HEK293 (cell line): ENCODE data around the gene ANAPC2.

Experiments used
- BCL6B ChIP-seq: fragments of 450-650 bp; formaldehyde crosslinking; IDR thresholded peaks from 2 replicates; pipeline ENCODE4 v1.5.1; 2017; ENCODE audit warnings: missing biosample characterization, missing genetic modification characterization
- GFI1B ChIP-seq: fragments of 450-650 bp; formaldehyde crosslinking; IDR thresholded peaks from 2 replicates; pipeline ENCODE4 v1.5.1; 2016; ENCODE audit warnings: missing biosample characterization, missing genetic modification characterization
- GLI4 ChIP-seq: fragments of 450-650 bp; formaldehyde crosslinking; IDR thresholded peaks from 2 replicates; pipeline ENCODE4 v1.5.1; 2016; ENCODE audit warnings: missing biosample characterization, missing genetic modification characterization
- HOXD13 ChIP-seq: sonication (generic); formaldehyde crosslinking; IDR thresholded peaks from 2 replicates; pipeline ENCODE4 v1.8.0; 2022; ENCODE audit warnings: missing genetic modification reagents, borderline replicate concordance
- PRDM1 ChIP-seq: fragments of 450-650 bp; formaldehyde crosslinking; IDR thresholded peaks from 2 replicates; pipeline ENCODE4; 2016; ENCODE audit warnings: missing biosample characterization, missing genetic modification characterization
- REPIN1 ChIP-seq: fragments of 450-650 bp; formaldehyde crosslinking; IDR thresholded peaks from 2 replicates; pipeline ENCODE4 v1.5.1; 2017; ENCODE audit warnings: missing biosample characterization, missing genetic modification characterization, low read depth
- YY1 ChIP-seq: fragments of 450-650 bp; formaldehyde crosslinking; IDR thresholded peaks from 2 replicates; pipeline ENCODE4 v1.5.1; 2018; ENCODE audit warnings: missing biosample characterization, missing genetic modification characterization
- ZBTB17 ChIP-seq: fragments of 450-650 bp; formaldehyde crosslinking; IDR thresholded peaks from 2 replicates; pipeline ENCODE4 v1.5.1; 2016; ENCODE audit warnings: missing biosample characterization, missing genetic modification characterization
- ZBTB44 ChIP-seq: fragments of 450-650 bp; IDR thresholded peaks from 2 replicates; pipeline ENCODE4 v1.5.1; 2018; ENCODE audit warnings: missing biosample characterization, mild to moderate bottlenecking, missing genetic modification characterization
- ZEB2 ChIP-seq: fragments of 450-650 bp; formaldehyde crosslinking; IDR thresholded peaks from 2 replicates; pipeline ENCODE4 v1.5.1; 2016; ENCODE audit warnings: missing biosample characterization, missing genetic modification characterization
- ZFHX2 ChIP-seq: fragments of 450-650 bp; formaldehyde crosslinking; conservative IDR thresholded peaks from 2 replicates; pipeline ENCODE4 v1.5.1; 2016; ENCODE audit warnings: missing biosample characterization, missing genetic modification characterization
- ZNF138 ChIP-seq: fragments of 450-650 bp; formaldehyde crosslinking; IDR thresholded peaks from 2 replicates; pipeline ENCODE4 v1.5.1; 2016; ENCODE audit warnings: missing biosample characterization, missing genetic modification characterization, borderline replicate concordance
- ZNF146 ChIP-seq: fragments of 450-650 bp; formaldehyde crosslinking; IDR thresholded peaks from 2 replicates; pipeline ENCODE4 v1.5.1; 2016; ENCODE audit warnings: missing biosample characterization, missing genetic modification characterization
- ZNF16 ChIP-seq: fragments of 450-650 bp; formaldehyde crosslinking; IDR thresholded peaks from 2 replicates; pipeline ENCODE4 v1.5.1; 2016; ENCODE audit warnings: low read depth, missing biosample characterization, missing genetic modification characterization
- ZNF175 ChIP-seq: fragments of 450-650 bp; formaldehyde crosslinking; IDR thresholded peaks from 2 replicates; pipeline ENCODE4 v1.5.1; 2016; ENCODE audit warnings: missing biosample characterization, missing genetic modification characterization
- ZNF2 ChIP-seq: fragments of 450-650 bp; formaldehyde crosslinking; IDR thresholded peaks from 2 replicates; pipeline ENCODE4 v1.5.1; 2016; ENCODE audit warnings: missing biosample characterization, missing genetic modification characterization
- ZNF23 ChIP-seq: fragments of 450-650 bp; formaldehyde crosslinking; IDR thresholded peaks from 2 replicates; pipeline ENCODE4 v1.5.1; 2016; ENCODE audit warnings: missing biosample characterization, missing genetic modification characterization, borderline replicate concordance
- ZNF239 ChIP-seq: fragments of 450-650 bp; formaldehyde crosslinking; IDR thresholded peaks from 2 replicates; pipeline ENCODE4 v1.5.1; 2016; ENCODE audit warnings: missing biosample characterization, missing genetic modification characterization
- ZNF266 ChIP-seq: fragments of 450-650 bp; formaldehyde crosslinking; IDR thresholded peaks from 2 replicates; pipeline ENCODE4 v1.5.1; 2016; ENCODE audit warnings: missing biosample characterization, missing genetic modification characterization, low read depth
- ZNF324 ChIP-seq: fragments of 450-650 bp; formaldehyde crosslinking; IDR thresholded peaks from 2 replicates; pipeline ENCODE4 v1.5.1; 2016; ENCODE audit warnings: missing biosample characterization, missing genetic modification characterization
- ZNF391 ChIP-seq: fragments of 450-650 bp; formaldehyde crosslinking; IDR thresholded peaks from 2 replicates; pipeline ENCODE4 v1.5.1; 2016; ENCODE audit warnings: low read depth, missing biosample characterization, missing genetic modification characterization, borderline replicate concordance
- ZNF404 ChIP-seq: fragments of 450-650 bp; formaldehyde crosslinking; IDR thresholded peaks from 2 replicates; pipeline ENCODE4 v1.5.1; 2017; ENCODE audit warnings: missing biosample characterization, missing genetic modification characterization
- ZNF423 ChIP-seq: fragments of 450-650 bp; formaldehyde crosslinking; IDR thresholded peaks from 2 replicates; pipeline ENCODE4 v1.5.1; 2016; ENCODE audit warnings: missing biosample characterization, missing genetic modification characterization
- ZNF530 ChIP-seq: fragments of 450-650 bp; formaldehyde crosslinking; IDR thresholded peaks from 2 replicates; pipeline ENCODE4 v1.5.1; 2016; ENCODE audit warnings: low read depth, missing biosample characterization, missing genetic modification characterization
- ZNF558 ChIP-seq: fragments of 450-650 bp; formaldehyde crosslinking; IDR thresholded peaks from 2 replicates; pipeline ENCODE4 v1.5.1; 2016; ENCODE audit warnings: missing biosample characterization, missing genetic modification characterization
- ZNF621 ChIP-seq: fragments of 450-650 bp; formaldehyde crosslinking; IDR thresholded peaks from 2 replicates; pipeline ENCODE4 v1.5.1; 2017; ENCODE audit warnings: missing biosample characterization, missing genetic modification characterization
- ZNF645 ChIP-seq: fragments of 450-650 bp; formaldehyde crosslinking; IDR thresholded peaks from 2 replicates; pipeline ENCODE4; 2016; ENCODE audit warnings: missing biosample characterization, missing genetic modification characterization
- ZNF791 ChIP-seq: fragments of 450-650 bp; formaldehyde crosslinking; IDR thresholded peaks from 2 replicates; pipeline ENCODE4 v1.5.1; 2016; ENCODE audit warnings: missing biosample characterization, missing genetic modification characterization
- ZNF792 ChIP-seq: fragments of 450-650 bp; formaldehyde crosslinking; IDR thresholded peaks from 2 replicates; pipeline ENCODE4 v1.5.1; 2016; ENCODE audit warnings: missing biosample characterization, missing genetic modification characterization
- ZNF837 ChIP-seq: fragments of 450-650 bp; formaldehyde crosslinking; IDR thresholded peaks from 2 replicates; pipeline ENCODE4 v1.5.1; 2016; ENCODE audit warnings: missing biosample characterization, missing genetic modification characterization
- TF ChIP-seq, protein P1 (sequence below): fragments of 450-650 bp; formaldehyde crosslinking; IDR thresholded peaks from 2 replicates; pipeline ENCODE4 v1.5.1; 2016; ENCODE audit warnings: missing biosample characterization, missing genetic modification characterization
- TF ChIP-seq, protein P2 (sequence below): fragments of 450-650 bp; formaldehyde crosslinking; optimal IDR thresholded peaks from 2 replicates; pipeline ENCODE3; 2016; ENCODE audit warnings: missing biosample characterization, mild to moderate bottlenecking, missing genetic modification characterization
- TF ChIP-seq, protein P3 (sequence below): fragments of 450-650 bp; formaldehyde crosslinking; IDR thresholded peaks from 2 replicates; pipeline ENCODE4 v1.5.1; 2016; ENCODE audit warnings: missing biosample characterization, missing genetic modification characterization

Gene ANAPC2

DNA sequence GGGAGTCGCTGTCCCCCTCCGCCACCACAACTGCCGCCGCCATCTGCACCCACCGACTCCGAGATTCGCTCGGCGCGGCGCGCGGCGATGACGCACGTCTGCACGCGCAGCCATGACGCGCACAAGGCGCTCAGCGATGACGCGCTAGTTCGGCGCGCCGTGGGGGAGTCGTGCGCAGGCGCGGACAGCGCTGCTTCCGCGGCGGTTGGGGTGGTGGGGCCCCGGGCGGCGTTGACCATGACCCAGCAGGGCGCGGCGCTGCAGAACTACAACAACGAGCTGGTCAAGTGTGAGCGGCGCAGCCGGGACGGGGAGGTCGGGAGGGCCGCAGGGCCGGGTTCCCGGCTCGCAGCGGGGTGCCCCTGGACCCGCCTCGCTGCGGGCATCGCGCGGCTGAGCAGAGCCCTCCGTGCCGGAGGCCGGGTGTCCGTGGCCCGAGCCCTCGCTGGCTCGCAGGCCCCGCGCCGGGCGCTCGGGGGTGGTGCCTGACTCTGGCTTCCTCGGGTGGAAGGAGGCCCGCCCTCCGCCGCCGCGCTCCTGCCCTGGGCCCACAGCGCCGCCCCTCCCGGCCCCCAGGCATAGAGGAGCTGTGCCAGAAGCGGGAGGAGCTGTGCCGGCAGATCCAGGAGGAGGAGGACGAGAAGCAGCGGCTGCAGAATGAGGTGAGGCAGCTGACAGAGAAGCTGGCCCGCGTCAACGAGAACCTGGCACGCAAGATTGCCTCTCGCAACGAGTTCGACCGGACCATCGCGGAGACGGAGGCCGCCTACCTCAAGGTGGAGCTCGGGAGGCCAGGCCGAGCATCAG lies at the start of gene ANAPC2, which contains the start of gene SSNA1 (continued):
- TF ChIP-seq ZBTB44 (tag by site-specific recombination) (peak; percentile 23; the same call in 1 of the 2 replicates), YY1 (tag by site-specific recombination) (peak; percentile 98), ZNF16 (tag by site-specific recombination) (no peak), ZNF266 (no peak), ZNF530 (tag by site-specific recombination) (no peak), ZFHX2 (tag by site-specific recombination) (peak; percentile 53), PRDM1 (tag by site-specific recombination) (no peak), ZNF239 (no peak), ZNF2 (tag by site-specific recombination) (peak; percentile 61), ZNF558 (tag by site-specific recombination) (no peak), ZNF324 (tag by site-specific recombination) (peak; percentile 90), ZNF621 (tag by site-specific recombination) (no peak), GLI4 (tag by site-specific recombination) (no peak), REPIN1 (tag by site-specific recombination) (no peak), HOXD13 (no peak), ZNF837 (no peak), ZNF645 (tag by site-specific recombination) (no peak), ZNF138 (tag by site-specific recombination) (no peak), ZEB2 (tag by site-specific recombination) (peak; percentile 86), ZNF423 (no peak), BCL6B (tag by site-specific recombination) (no peak), ZNF23 (tag by site-specific recombination) (no peak), ZNF391 (tag by site-specific recombination) (peak; percentile 82; the same call in 1 of the 2 replicates), GFI1B (tag by site-specific recombination) (no peak; the same call in 1 of the 2 replicates), ZNF792 (tag by site-specific recombination) (no peak), ZBTB17 (peak; percentile 84), ZNF146 (tag by site-specific recombination) (peak; percentile 81), ZNF175 (tag by site-specific recombination) (no peak), ZNF791 (no peak), ZNF404 (tag by site-specific recombination) (no peak)
- TF ChIP-seq, protein P1, sequence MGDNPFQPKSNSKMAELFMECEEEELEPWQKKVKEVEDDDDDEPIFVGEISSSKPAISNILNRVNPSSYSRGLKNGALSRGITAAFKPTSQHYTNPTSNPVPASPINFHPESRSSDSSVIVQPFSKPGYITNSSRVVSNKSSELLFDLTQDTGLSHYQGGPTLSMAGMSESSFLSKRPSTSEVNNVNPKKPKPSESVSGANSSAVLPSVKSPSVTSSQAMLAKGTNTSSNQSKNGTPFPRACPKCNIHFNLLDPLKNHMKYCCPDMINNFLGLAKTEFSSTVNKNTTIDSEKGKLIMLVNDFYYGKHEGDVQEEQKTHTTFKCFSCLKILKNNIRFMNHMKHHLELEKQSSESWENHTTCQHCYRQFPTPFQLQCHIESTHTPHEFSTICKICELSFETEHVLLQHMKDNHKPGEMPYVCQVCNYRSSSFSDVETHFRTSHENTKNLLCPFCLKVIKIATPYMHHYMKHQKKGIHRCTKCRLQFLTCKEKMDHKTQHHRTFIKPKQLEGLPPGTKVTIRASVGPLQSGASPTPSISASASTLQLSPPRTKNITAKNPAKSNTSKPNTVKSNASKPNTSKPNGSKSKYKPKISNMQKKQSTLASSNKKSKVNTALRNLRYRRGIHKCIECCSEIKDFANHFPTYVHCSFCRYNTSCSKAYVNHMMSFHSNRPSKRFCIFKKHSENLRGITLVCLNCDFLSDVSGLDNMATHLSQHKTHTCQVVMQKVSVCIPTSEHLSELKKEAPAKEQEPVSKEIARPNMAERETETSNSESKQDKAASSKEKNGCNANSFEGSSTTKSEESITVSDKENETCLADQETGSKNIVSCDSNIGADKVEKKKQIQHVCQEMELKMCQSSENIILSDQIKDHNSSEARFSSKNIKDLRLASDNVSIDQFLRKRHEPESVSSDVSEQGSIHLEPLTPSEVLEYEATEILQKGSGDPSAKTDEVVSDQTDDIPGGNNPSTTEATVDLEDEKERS (tag by site-specific recombination) = no peak; the same call in 1 of the 2 replicates
- TF ChIP-seq, protein P2, sequence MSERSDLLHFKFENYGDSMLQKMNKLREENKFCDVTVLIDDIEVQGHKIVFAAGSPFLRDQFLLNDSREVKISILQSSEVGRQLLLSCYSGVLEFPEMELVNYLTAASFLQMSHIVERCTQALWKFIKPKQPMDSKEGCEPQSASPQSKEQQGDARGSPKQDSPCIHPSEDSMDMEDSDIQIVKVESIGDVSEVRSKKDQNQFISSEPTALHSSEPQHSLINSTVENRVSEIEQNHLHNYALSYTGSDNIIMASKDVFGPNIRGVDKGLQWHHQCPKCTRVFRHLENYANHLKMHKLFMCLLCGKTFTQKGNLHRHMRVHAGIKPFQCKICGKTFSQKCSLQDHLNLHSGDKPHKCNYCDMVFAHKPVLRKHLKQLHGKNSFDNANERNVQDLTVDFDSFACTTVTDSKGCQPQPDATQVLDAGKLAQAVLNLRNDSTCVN (tag by site-specific recombination) = peak; percentile 99
- TF ChIP-seq, protein P3, sequence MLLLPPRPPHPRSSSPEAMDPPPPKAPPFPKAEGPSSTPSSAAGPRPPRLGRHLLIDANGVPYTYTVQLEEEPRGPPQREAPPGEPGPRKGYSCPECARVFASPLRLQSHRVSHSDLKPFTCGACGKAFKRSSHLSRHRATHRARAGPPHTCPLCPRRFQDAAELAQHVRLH (tag by site-specific recombination) = no peak; the same call in 1 of the 2 replicates
